GM12891 (cell line): ENCODE measurements around the gene SHISA9.

ENCODE experiments used
- PAX5 ChIP-seq: IDR thresholded peaks from 2 replicates; pipeline ENCODE4 v1.6.1; 2011; ENCODE audit warnings: low read length, moderate library complexity, mild to moderate bottlenecking; ENCODE audit not compliant: insufficient read depth, severe bottlenecking
- POLR2A ChIP-seq: IDR thresholded peaks from 2 replicates; pipeline ENCODE4 v1.6.1; 2011; ENCODE audit warnings: low read depth, low read length, control low read depth
- POLR2AphosphoS5 ChIP-seq: IDR thresholded peaks from 2 replicates; pipeline ENCODE4 v1.6.1; 2011; ENCODE audit warnings: low read depth, low read length, control low read depth
- POU2F2 ChIP-seq: IDR thresholded peaks from 2 replicates; pipeline ENCODE4 v1.6.1; 2011; ENCODE audit warnings: low read depth, mild to moderate bottlenecking, control low read depth, low read length, moderate library complexity
- SPI1 ChIP-seq: IDR thresholded peaks from 2 replicates; pipeline ENCODE4 v1.6.1; 2011; ENCODE audit warnings: low read depth, low read length, control low read depth
- TAF1 ChIP-seq: IDR thresholded peaks from 2 replicates; pipeline ENCODE4 v1.6.1; 2011; ENCODE audit warnings: low read depth, low read length, control low read depth

- no peak for TF ChIP-seq POLR2AphosphoS5
- TF ChIP-seq POLR2A, result no peak
- TF ChIP-seq SPI1, result no peak
- TF ChIP-seq TAF1, result no peak
- no peak for TF ChIP-seq PAX5
- TF ChIP-seq POU2F2, result no peak
These were observed 162.1 kb downstream of the SHISA9 start for GRCh38 chr16:13063457-13063856.
